MM.1S (cell line): ENCODE measurements around the gene LIN28B.

Experiments used
- DNase-seq: peaks from one replicate; pipeline ENCODE4 v3.0.0-alpha.2; 2015
- H2AFZ ChIP-seq: fragments of 300-600 bp; sonication (generic); 2 replicates; pipeline ENCODE4 v1.6.0; 2016; ENCODE audit warnings: antibody characterized with exemption, low read length
- H3F3A ChIP-seq: fragments of 300-600 bp; sonication (generic); 2 replicates; pipeline ENCODE4 v1.6.1; 2016; ENCODE audit warnings: mild to moderate bottlenecking, antibody characterized with exemption, low read length, moderate library complexity, mixed read lengths; ENCODE audit not compliant: insufficient read depth
- H3K27ac ChIP-seq: fragments of 300-600 bp; sonication (generic); 2 replicates; pipeline ENCODE4 v1.5.1; 2016; ENCODE audit warnings: mild to moderate bottlenecking, low read length
- H3K27me3 ChIP-seq: fragments of 300-600 bp; sonication (generic); replicated peaks from 2 replicates; pipeline ENCODE4 v1.6.0; 2016; ENCODE audit warnings: low read length; ENCODE audit not compliant: insufficient read depth
- H3K36me3 ChIP-seq: fragments of 300-600 bp; sonication (generic); replicated peaks from 2 replicates; pipeline ENCODE4 v1.6.1; 2016; ENCODE audit warnings: mild to moderate bottlenecking, low read length, mixed read lengths; ENCODE audit not compliant: insufficient read depth
- H3K4me1 ChIP-seq: fragments of 300-600 bp; sonication (generic); 2 replicates; pipeline ENCODE4 v1.6.1; 2016; ENCODE audit warnings: low read length, mixed read lengths
- H3K4me2 ChIP-seq: fragments of 300-600 bp; sonication (generic); 2 replicates; pipeline ENCODE4 v1.6.0; 2016; ENCODE audit warnings: low read depth, low read length
- H3K4me3 ChIP-seq: fragments of 300-600 bp; sonication (generic); 2 replicates; pipeline ENCODE4 v1.5.1; 2016; ENCODE audit warnings: low read length, mixed read lengths
- H3K79me2 ChIP-seq: fragments of 300-600 bp; sonication (generic); 2 replicates; pipeline ENCODE4 v1.6.1; 2016; ENCODE audit warnings: mixed run types, low read length, mixed read lengths
- H3K9ac ChIP-seq: fragments of 300-600 bp; sonication (generic); 2 replicates; pipeline ENCODE4 v1.6.1; 2016; ENCODE audit warnings: low read length, mixed read lengths
- H3K9me2 ChIP-seq: fragments of 300-600 bp; sonication (generic); replicated peaks from 2 replicates; pipeline ENCODE4 v1.6.1; 2016; ENCODE audit warnings: mild to moderate bottlenecking, low read length, mixed read lengths; ENCODE audit not compliant: insufficient read depth
- H3K9me3 ChIP-seq: fragments of 300-600 bp; sonication (generic); replicated peaks from 2 replicates; pipeline ENCODE4 v1.6.1; 2016; ENCODE audit warnings: mild to moderate bottlenecking, low read length, mixed read lengths; ENCODE audit not compliant: insufficient read depth
- H4K20me1 ChIP-seq: fragments of 300-600 bp; sonication (generic); 2 replicates; pipeline ENCODE4 v1.6.1; 2016; ENCODE audit warnings: mild to moderate bottlenecking, low read length, moderate library complexity, mixed read lengths; ENCODE audit not compliant: insufficient read depth
- EZH2 ChIP-seq: fragments of 300-600 bp; sonication (generic); optimal IDR thresholded peaks from 2 replicates; pipeline ENCODE3; 2017; ENCODE audit warnings: low read depth, mild to moderate bottlenecking, antibody characterized with exemption, low read length, mixed read lengths
- EZH2phosphoT487 ChIP-seq: fragments of 300-600 bp; sonication (generic); IDR thresholded peaks from 2 replicates; pipeline ENCODE4 v1.6.1; 2018; ENCODE audit warnings: antibody characterized with exemption, low read length
- TF ChIP-seq, protein P1 (sequence below): fragments of 300-600 bp; sonication (generic); IDR thresholded peaks from 2 replicates; pipeline ENCODE4 v1.5.1; 2016; ENCODE audit warnings: antibody characterized with exemption, low read length, mixed read lengths

Gene LIN28B

DNA sequence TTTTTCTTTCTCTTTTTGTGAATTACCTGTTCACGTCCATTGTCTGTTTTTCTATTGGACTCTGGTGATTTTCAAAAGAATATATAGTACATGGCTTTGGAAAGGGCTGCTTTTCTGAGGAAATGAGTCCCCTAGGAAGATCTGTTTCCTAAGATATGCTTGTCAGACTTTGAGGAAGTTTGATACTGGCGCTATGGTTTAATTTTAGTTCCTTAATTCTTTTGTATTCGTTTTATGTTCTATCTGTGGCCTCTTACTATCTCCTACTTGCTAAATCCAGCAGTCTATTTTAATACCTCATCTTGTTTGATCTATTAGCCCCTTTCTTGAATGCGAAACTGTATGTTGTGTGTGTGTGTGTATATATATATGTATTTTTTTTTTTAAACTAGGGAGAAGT, 101.9 kb downstream of the LIN28B start:
- TF ChIP-seq EZH2phosphoT487, result no peak
- no peak for TF ChIP-seq EZH2
- TF ChIP-seq, protein P1, sequence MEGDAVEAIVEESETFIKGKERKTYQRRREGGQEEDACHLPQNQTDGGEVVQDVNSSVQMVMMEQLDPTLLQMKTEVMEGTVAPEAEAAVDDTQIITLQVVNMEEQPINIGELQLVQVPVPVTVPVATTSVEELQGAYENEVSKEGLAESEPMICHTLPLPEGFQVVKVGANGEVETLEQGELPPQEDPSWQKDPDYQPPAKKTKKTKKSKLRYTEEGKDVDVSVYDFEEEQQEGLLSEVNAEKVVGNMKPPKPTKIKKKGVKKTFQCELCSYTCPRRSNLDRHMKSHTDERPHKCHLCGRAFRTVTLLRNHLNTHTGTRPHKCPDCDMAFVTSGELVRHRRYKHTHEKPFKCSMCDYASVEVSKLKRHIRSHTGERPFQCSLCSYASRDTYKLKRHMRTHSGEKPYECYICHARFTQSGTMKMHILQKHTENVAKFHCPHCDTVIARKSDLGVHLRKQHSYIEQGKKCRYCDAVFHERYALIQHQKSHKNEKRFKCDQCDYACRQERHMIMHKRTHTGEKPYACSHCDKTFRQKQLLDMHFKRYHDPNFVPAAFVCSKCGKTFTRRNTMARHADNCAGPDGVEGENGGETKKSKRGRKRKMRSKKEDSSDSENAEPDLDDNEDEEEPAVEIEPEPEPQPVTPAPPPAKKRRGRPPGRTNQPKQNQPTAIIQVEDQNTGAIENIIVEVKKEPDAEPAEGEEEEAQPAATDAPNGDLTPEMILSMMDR, result no peak
- no peak for DNase-seq
- Histone ChIP-seq H3K36me3 (no peaks in the 10 kb centered on the region), H3F3A (no peaks in the 10 kb centered on the region), H4K20me1 (no peaks in the 10 kb centered on the region), H3K9me3 (no peaks in the 10 kb centered on the region), H3K9ac (no peak overlapping the region), H3K79me2 (no peaks in the 10 kb centered on the region), H3K4me1 (no peaks in the 10 kb centered on the region; the same call in 1 of the 2 replicates), H2AFZ (no peak overlapping the region), H3K27ac (no peak overlapping the region), H3K4me3 (no peak overlapping the region), H3K4me2 (no peak overlapping the region), H3K27me3 (no peaks in the 10 kb centered on the region), H3K9me2 (no peaks in the 10 kb centered on the region)

DNA sequence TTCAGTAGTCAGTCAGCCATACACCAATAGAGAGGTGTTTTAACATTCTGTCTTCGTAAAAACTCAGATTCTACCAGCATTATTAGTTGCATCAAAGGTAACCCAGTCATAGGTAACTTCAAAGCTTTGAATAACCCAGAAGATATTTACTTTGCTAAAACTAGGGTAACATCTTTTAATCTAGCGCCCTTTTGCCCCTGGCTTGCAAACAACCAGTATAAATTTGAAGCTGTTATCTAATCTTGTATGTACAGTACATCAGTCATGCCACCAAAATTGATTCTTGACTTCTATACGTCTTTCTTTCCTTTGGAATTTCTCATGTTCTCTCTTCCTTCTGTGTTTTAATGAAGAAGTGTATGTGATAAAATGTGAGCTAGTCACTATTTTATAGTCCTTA, 109.3 kb downstream of the LIN28B start:
- no peak overlapping the region for H3K27ac ChIP-seq
- H3K9me3 ChIP-seq, result no peaks in the 10 kb centered on the region
- no peaks in the 10 kb centered on the region for H3K27me3 ChIP-seq
- no peak for DNase-seq
- no peak overlapping the region for H3K9ac ChIP-seq
- no peaks in the 10 kb centered on the region for H3K79me2 ChIP-seq
- H3K4me1 ChIP-seq, result no peaks in the 10 kb centered on the region
- TF ChIP-seq, protein P1, result no peak
- TF ChIP-seq EZH2phosphoT487 (no peak), EZH2 (no peak)
- no peak overlapping the region for H2AFZ ChIP-seq
- no peak overlapping the region for H3K4me3 ChIP-seq
- H4K20me1 ChIP-seq, result no peaks in the 10 kb centered on the region
- H3F3A ChIP-seq, result no peaks in the 10 kb centered on the region
- H3K4me2 ChIP-seq, result no peak overlapping the region
- H3K9me2 ChIP-seq, result no peaks in the 10 kb centered on the region
- no peaks in the 10 kb centered on the region for H3K36me3 ChIP-seq

DNA sequence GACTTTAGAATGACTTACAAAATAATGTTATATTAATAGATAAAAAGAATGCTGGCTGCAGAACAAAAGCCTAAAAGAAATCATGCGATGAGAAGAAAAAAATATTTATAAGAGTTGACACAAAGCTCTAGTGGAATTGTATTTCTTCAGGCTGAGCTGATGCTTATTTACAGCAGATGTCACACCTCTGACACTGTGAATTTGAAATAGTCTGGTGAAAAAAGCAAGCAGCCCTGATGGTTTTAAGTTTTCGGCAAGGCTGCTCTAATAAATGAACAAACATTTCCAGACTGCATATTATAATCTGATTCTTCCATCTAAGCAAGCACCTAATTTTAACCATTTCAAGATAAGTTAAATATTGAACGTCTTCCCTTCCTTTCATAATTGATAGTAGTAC, 109.9 kb downstream of the LIN28B start:
- TF ChIP-seq EZH2, result no peak
- TF ChIP-seq, protein P1, result no peak
- TF ChIP-seq EZH2phosphoT487, result no peak
- Histone ChIP-seq H4K20me1 (no peaks in the 10 kb centered on the region), H3K79me2 (no peaks in the 10 kb centered on the region), H3K9me2 (no peaks in the 10 kb centered on the region), H3K9me3 (no peaks in the 10 kb centered on the region), H3K27me3 (no peaks in the 10 kb centered on the region), H3K27ac (no peak overlapping the region), H2AFZ (no peak overlapping the region), H3K4me2 (no peak overlapping the region), H3K9ac (no peak overlapping the region), H3K4me1 (no peaks in the 10 kb centered on the region), H3K4me3 (no peak overlapping the region), H3F3A (no peaks in the 10 kb centered on the region), H3K36me3 (no peaks in the 10 kb centered on the region)
- DNase-seq, result no peak
